Measurements from ENCODE around the gene FTO. TPM values are rescaled to one million over a fixed set of nuclear protein-coding genes. Genes with fewer than 3 reads are reported as not detected.
"Not testable (repeated sequence)": the region's sequence is repeated elsewhere in the genome, so short reads cannot be mapped to it uniquely, and the experiment has no call there.

The FTO gene
- total RNA-seq, 4 donors from 2014 or later, result 21.3 to 50.5 (median 40.8) TPM

DNA sequence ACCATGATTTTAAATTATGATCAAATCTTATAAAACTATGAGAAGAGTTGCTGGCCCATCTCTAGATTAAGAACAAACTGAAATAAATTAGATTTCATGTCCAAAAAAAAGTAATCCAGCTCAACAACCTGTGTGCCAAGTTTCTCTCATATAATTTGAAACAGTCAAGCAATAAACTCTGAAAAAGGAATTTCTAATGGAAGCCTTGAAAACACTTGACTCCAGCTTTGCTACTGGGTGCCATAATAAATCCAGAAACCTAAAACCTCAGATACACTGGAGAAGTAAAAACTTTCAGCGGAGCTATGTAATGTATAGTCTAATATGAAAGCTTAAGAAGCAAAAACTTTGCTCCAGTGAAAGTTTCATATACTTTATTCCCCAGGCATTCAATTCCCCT, 25.8 kb upstream of the FTO start:
- H3K36me3 ChIP-seq, result no peaks in the 10 kb centered on the region
- 95% methylated on average over 1 of the region's 1 CpG; no CpG with 5 or more reads in 1 of the 2 donors for WGBS, 2 donors (ENCODE audit: low coverage in 1 of 2)
- H3K27ac ChIP-seq, result no peak overlapping the region
- no peaks in the 10 kb centered on the region for H3K27me3 ChIP-seq
- in situ Hi-C loops (cut with MboI; ENCODE audit: low pct_ligation_motif_present in 1 of 4, low pct_unique_long_range_greater_than_20kb in 1 of 4, low sequenced_read_pairs in 3 of 4), result no loop called here
- no peak overlapping the region for H3K4me3 ChIP-seq
- DNase-seq, result no peak
- TF ChIP-seq EP300 (IDR thresholded peaks at IDR 0.05; ENCODE audit: low read depth), result no peak
- H3K9me3 ChIP-seq, result no peaks in the 10 kb centered on the region
- intact Hi-C loops (cut with DNase I; ENCODE audit: low total_unique reads), result no loop called here
- no peaks in the 10 kb centered on the region for H3K4me1 ChIP-seq

DNA sequence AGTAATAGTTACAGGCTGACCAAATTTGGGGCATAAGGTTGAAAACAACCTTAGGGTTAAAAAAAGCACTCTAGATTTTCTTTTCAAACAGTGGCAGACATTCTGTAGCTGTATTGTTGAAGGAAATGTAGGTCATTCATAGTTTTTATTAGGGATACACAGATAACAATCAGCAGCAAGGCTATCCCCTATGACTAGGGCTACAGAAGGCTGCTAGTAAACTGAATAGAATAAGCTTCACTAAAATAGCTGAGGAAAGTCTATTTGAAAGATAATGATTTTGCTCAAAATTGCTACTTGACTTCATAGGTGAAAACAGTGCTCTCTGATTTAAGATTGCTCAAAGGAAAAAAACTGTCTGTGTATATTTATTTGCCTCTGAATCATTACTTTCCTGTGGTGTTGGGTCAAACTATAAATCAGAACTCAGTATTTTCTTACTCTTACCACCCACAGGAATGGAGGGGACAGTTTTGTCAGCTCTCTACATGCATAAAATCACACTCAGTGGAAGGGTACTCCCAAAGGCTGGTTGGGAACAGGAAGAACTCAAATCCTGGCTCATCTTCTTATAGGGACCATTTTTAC, 25.1 kb upstream of the FTO start:
- DNase-seq, result no peak
- in situ Hi-C loops (cut with MboI; ENCODE audit: low pct_ligation_motif_present in 1 of 4, low pct_unique_long_range_greater_than_20kb in 1 of 4, low sequenced_read_pairs in 3 of 4), result no loop called here
- intact Hi-C loops (cut with DNase I; ENCODE audit: low total_unique reads), result no loop called here
- no peaks in the 10 kb centered on the region for H3K9me3 ChIP-seq
- no peaks in the 10 kb centered on the region for H3K27me3 ChIP-seq
- H3K27ac ChIP-seq, result no peak overlapping the region
- no peaks in the 10 kb centered on the region for H3K36me3 ChIP-seq
- TF ChIP-seq EP300 (IDR thresholded peaks at IDR 0.05; ENCODE audit: low read depth) (no peak), CTCF (IDR thresholded peaks at IDR 0.05) (no peak), POLR2A (IDR thresholded peaks at IDR 0.05) (no peak), POLR2AphosphoS5 (IDR thresholded peaks at IDR 0.05) (no peak)
- H3K4me3 ChIP-seq, result no peak overlapping the region
- H3K4me1 ChIP-seq, result no peaks in the 10 kb centered on the region

DNA sequence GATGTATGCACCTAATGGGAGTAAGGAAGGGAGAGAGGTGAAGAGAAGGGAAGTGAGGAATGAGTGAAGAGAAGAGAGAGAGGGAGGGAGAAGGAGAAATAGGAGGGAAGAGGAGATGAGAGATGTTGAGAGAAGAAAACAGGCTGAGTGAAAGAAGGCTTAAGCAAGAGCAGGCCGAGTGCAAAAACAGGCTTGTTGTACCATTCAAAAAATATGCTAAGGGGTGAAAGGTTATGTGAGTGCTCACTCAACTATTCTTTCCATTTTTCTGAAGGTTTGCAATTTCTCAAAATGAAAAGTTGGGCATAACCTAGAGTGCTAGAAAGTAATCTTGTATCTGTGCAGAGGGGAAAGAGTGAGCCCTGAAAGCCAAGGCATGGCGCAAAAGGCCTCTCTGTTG, 23.2 kb upstream of the FTO start:
- intact Hi-C loops (cut with DNase I; ENCODE audit: low total_unique reads) (no loop called here), in situ Hi-C loops (cut with MboI; ENCODE audit: low pct_ligation_motif_present in 1 of 4, low pct_unique_long_range_greater_than_20kb in 1 of 4, low sequenced_read_pairs in 3 of 4) (no loop called here)
- Histone ChIP-seq H3K27me3 (no peaks in the 10 kb centered on the region), H3K36me3 (no peaks in the 10 kb centered on the region), H3K9me3 (no peaks in the 10 kb centered on the region), H3K4me1 (no peaks in the 10 kb centered on the region), H3K27ac (no peak overlapping the region), H3K4me3 (no peak overlapping the region)
- no peak for DNase-seq
- TF ChIP-seq EP300 (IDR thresholded peaks at IDR 0.05; ENCODE audit: low read depth) (no peak), CTCF (IDR thresholded peaks at IDR 0.05) (no peak), POLR2A (IDR thresholded peaks at IDR 0.05) (no peak), POLR2AphosphoS5 (IDR thresholded peaks at IDR 0.05) (no peak)
- WGBS, 2 donors (ENCODE audit: low coverage in 1 of 2), result 92 to 100% methylated on average over 2 of the region's 2 CpGs

DNA sequence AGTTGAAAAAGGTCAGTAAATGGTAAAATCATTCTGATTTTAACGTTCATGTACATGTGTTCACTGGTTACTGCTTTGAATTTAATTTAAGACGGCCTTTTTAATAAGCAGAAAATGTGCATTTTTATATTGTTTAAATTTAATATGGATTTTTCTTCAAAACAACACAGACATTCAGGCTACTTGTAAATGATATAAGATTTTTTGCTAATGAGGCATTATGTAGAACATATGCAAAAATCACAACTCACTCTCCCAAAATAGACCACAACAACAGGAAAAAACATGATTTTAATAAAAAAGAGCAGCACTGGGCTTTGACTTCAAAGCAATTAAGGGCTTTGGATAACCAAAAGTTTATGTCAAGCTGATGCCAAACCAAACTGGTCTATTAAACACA, 22.6 kb upstream of the FTO start:
- Histone ChIP-seq H3K36me3 (no peaks in the 10 kb centered on the region), H3K4me1 (no peaks in the 10 kb centered on the region), H3K27me3 (no peaks in the 10 kb centered on the region), H3K4me3 (no peak overlapping the region), H3K9me3 (no peaks in the 10 kb centered on the region), H3K27ac (no peak overlapping the region)
- TF ChIP-seq POLR2AphosphoS5 (IDR thresholded peaks at IDR 0.05), result no peak
- TF ChIP-seq CTCF (IDR thresholded peaks at IDR 0.05), result no peak
- TF ChIP-seq EP300 (IDR thresholded peaks at IDR 0.05; ENCODE audit: low read depth), result no peak
- TF ChIP-seq POLR2A (IDR thresholded peaks at IDR 0.05), result no peak
- WGBS, 2 donors (ENCODE audit: low coverage in 1 of 2), result 62 to 76% methylated on average over 2 of the region's 2 CpGs
- no peak for DNase-seq
- in situ Hi-C loops (cut with MboI; ENCODE audit: low pct_ligation_motif_present in 1 of 4, low pct_unique_long_range_greater_than_20kb in 1 of 4, low sequenced_read_pairs in 3 of 4), result no loop called here
- intact Hi-C loops (cut with DNase I; ENCODE audit: low total_unique reads), result no loop called here

DNA sequence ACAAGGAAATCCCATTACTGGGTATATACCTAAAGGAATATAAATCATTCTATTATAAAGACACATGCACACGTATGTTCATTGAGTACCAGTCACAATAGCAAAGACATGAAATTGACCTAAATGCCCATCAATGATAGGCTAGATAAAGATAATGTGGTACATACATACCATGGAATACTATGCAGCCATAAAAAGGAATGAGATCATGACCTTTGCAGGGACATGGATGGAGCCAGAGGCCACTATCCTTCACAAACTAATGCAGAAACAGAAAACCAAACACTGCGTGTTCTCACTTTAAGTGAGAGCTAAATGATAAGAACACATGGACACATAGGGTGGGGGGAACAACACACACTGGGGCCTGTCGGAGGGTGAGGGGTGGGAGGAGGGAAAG, 18.6 kb upstream of the FTO start:
- WGBS, 2 donors (ENCODE audit: low coverage in 1 of 2), result 97 to 100% methylated on average over 2 to 3 of the region's 3 CpGs
- in situ Hi-C loops (cut with MboI; ENCODE audit: low pct_ligation_motif_present in 1 of 4, low pct_unique_long_range_greater_than_20kb in 1 of 4, low sequenced_read_pairs in 3 of 4); H3K36me3 ChIP-seq; H3K27ac ChIP-seq; H3K9me3 ChIP-seq; H3K4me3 ChIP-seq; DNase-seq; H3K4me1 ChIP-seq; H3K27me3 ChIP-seq; intact Hi-C loops (cut with DNase I; ENCODE audit: low total_unique reads): not testable (repeated sequence)
